Left kidney (tissue), 1 donor: ENCODE results near the gene CTF1. TPM values are rescaled to one million over a fixed set of nuclear protein-coding genes. Genes with fewer than 3 reads are reported as not detected.

Source experiments
- polyA plus RNA-seq: library from polyadenylated mRNA; unstranded; fragments of 120-200 nt; gene quantifications from one replicate; pipeline ENCODE4 v1.2.1, GENCODE V29; 2013; ENCODE audit not compliant: insufficient read length

Gene CTF1
- polyA plus RNA-seq, 1 donor: 6.4 TPM

Other genes starting within 250 kb of the CTF1 start
- 50.1 TPM for gene PRR14, start 245.7 kb upstream of the CTF1 start, polyA plus RNA-seq
- gene FBRS, start 238.2 kb upstream of the CTF1 start, polyA plus RNA-seq: 57.7 TPM
- gene SRCAP, start 197.4 kb upstream of the CTF1 start, polyA plus RNA-seq: 37.1 TPM
- gene PHKG2, start 148.2 kb upstream of the CTF1 start, polyA plus RNA-seq: 39.8 TPM
- 8.8 TPM for gene CFAP119, start 134.6 kb upstream of the CTF1 start, polyA plus RNA-seq
- gene RNF40, start 134.3 kb upstream of the CTF1 start, polyA plus RNA-seq: 121 TPM
- 27.6 TPM for gene ZNF629, start 109.4 kb upstream of the CTF1 start, polyA plus RNA-seq
- gene BCL7C, start 2.5 kb upstream of the CTF1 start, polyA plus RNA-seq: 35.0 TPM
- gene FBXL19, start 27.0 kb downstream of the CTF1 start, polyA plus RNA-seq: 16.9 TPM
- 17.2 TPM for gene ORAI3, start 52.5 kb downstream of the CTF1 start, polyA plus RNA-seq
- gene SETD1A, start 61.1 kb downstream of the CTF1 start, polyA plus RNA-seq: 17.6 TPM
- gene HSD3B7, start 88.6 kb downstream of the CTF1 start, polyA plus RNA-seq: 6.7 TPM
- 2.5 TPM for gene STX1B, start 114.0 kb downstream of the CTF1 start, polyA plus RNA-seq
- gene STX4, start 136.9 kb downstream of the CTF1 start, polyA plus RNA-seq: 38.6 TPM
- gene ZNF668, start 177.6 kb downstream of the CTF1 start, polyA plus RNA-seq: 5.1 TPM
- 10.3 TPM for gene ZNF646, start 177.8 kb downstream of the CTF1 start, polyA plus RNA-seq
- 1.3 TPM for gene PRSS53, start 192.3 kb downstream of the CTF1 start, polyA plus RNA-seq
- gene VKORC1, start 198.2 kb downstream of the CTF1 start, polyA plus RNA-seq: 58.1 TPM
- 33.6 TPM for gene BCKDK, start 211.8 kb downstream of the CTF1 start, polyA plus RNA-seq
- gene KAT8, start 221.1 kb downstream of the CTF1 start, polyA plus RNA-seq: 73.8 TPM
- 54.4 TPM for gene PRSS8, start 239.1 kb downstream of the CTF1 start, polyA plus RNA-seq